Osteocyte (in vitro differentiated cells): ENCODE data around the gene SECISBP2. TPM values are rescaled to one million over a fixed set of nuclear protein-coding genes. Genes with fewer than 3 reads are reported as not detected.

Source experiments
- DNase-seq: peaks from one replicate; pipeline ENCODE4 v3.0.0; 2021; ENCODE audit warnings: mixed read lengths; ENCODE audit not compliant: unreplicated experiment; ENCODE audit errors: extremely low spot score
- H3K27ac Mint-ChIP-seq: one replicate; pipeline ENCODE4 v1.8.0; 2021; ENCODE audit warnings: mild to moderate bottlenecking, mixed read lengths; ENCODE audit not compliant: unreplicated experiment
- H3K27me3 Mint-ChIP-seq: one replicate; pipeline ENCODE4 v1.8.0; 2021; ENCODE audit warnings: mixed read lengths; ENCODE audit not compliant: unreplicated experiment
- H3K36me3 Mint-ChIP-seq: one replicate; pipeline ENCODE4 v1.8.0; 2021; ENCODE audit warnings: mixed read lengths; ENCODE audit not compliant: unreplicated experiment
- H3K4me1 Mint-ChIP-seq: one replicate; pipeline ENCODE4 v1.8.0; 2021; ENCODE audit warnings: mixed read lengths; ENCODE audit not compliant: unreplicated experiment
- H3K4me3 Mint-ChIP-seq: one replicate; pipeline ENCODE4 v1.8.0; 2021; ENCODE audit warnings: mild to moderate bottlenecking, moderate library complexity, mixed read lengths; ENCODE audit not compliant: unreplicated experiment
- H3K9me3 Mint-ChIP-seq: one replicate; pipeline ENCODE4 v1.8.0; 2021; ENCODE audit warnings: mixed read lengths; ENCODE audit not compliant: unreplicated experiment
- total RNA-seq: library from RNA; stranded (reverse); gene quantifications from 2 replicates; pipeline ENCODE4 v1.2.1, GENCODE V29; 2021
- TF ChIP-seq, protein P1 (sequence below): fragments of 200-600 bp; sonication (generic); IDR thresholded peaks from 2 replicates; pipeline ENCODE4 v1.5.0; 2021; ENCODE audit warnings: antibody characterized with exemption, mild to moderate bottlenecking, moderate library complexity

The SECISBP2 gene
- total RNA-seq, 1 donor from 2014 or later = 31.5 TPM

DNA sequence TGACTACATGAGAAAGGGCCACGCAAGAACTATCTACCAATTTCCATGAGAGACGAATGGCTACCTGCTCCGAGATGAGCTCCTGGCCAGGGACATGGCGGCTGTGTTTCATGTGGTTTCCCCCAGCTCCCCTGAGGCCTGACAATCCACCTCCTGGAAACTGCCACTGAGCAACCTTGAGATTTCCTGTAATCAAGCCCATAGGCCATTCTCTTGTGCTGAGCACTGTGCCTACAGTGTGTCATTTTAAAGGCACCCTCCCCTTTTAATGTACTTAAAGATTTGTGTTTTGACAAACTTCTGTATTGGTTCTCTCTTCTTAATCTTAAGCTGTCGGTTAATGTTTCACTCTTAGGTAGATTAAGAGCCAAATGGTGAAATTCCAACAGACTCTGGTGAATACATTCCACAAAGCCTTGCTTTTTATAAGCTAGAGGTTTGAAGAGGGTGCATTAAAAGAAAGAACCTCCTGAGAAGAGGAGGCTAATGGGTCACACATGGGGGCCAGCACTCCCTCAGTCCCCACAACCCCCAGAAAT, 72.3 kb downstream of the SECISBP2 start:
- Mint-ChIP-seq H3K27ac (no peak overlapping the region), H3K4me1 (no peaks in the 10 kb centered on the region)

DNA sequence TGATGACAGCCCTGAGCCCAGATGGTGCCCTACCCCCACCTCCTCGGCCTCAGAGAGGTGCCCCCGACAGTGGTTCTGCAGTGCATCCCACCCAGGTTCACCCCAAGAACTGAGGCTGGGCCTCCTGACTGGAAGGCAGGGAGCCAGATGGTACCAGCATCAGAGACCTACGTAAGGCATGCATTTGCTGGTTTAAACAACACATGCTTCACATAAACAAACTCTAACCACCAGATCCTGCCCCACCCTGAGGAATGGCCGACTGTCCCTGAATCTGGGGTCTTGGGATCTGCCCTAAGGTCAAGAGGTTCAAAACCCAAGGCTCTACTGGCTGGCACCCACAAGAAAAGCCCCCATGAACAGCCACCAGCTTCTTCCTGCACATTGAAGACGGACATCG, 73.3 kb downstream of the SECISBP2 start:
- H3K36me3 Mint-ChIP-seq = no peaks in the 10 kb centered on the region
- TF ChIP-seq, protein P1, sequence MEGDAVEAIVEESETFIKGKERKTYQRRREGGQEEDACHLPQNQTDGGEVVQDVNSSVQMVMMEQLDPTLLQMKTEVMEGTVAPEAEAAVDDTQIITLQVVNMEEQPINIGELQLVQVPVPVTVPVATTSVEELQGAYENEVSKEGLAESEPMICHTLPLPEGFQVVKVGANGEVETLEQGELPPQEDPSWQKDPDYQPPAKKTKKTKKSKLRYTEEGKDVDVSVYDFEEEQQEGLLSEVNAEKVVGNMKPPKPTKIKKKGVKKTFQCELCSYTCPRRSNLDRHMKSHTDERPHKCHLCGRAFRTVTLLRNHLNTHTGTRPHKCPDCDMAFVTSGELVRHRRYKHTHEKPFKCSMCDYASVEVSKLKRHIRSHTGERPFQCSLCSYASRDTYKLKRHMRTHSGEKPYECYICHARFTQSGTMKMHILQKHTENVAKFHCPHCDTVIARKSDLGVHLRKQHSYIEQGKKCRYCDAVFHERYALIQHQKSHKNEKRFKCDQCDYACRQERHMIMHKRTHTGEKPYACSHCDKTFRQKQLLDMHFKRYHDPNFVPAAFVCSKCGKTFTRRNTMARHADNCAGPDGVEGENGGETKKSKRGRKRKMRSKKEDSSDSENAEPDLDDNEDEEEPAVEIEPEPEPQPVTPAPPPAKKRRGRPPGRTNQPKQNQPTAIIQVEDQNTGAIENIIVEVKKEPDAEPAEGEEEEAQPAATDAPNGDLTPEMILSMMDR = no peak
- H3K9me3 Mint-ChIP-seq = no peaks in the 10 kb centered on the region
- H3K4me1 Mint-ChIP-seq = no peaks in the 10 kb centered on the region
- no peak overlapping the region for H3K27ac Mint-ChIP-seq
- DNase-seq = no peak
- no peak overlapping the region for H3K4me3 Mint-ChIP-seq
- H3K27me3 Mint-ChIP-seq = no peaks in the 10 kb centered on the region

More for the DNA sequence above, 72.3 kb downstream of the SECISBP2 start:
- peaks cover 5% of the 10 kb centered on the region for H3K36me3 Mint-ChIP-seq
- TF ChIP-seq, protein P1 = no peak
- H3K9me3 Mint-ChIP-seq = no peaks in the 10 kb centered on the region
- DNase-seq = no peak
- H3K27me3 Mint-ChIP-seq = no peaks in the 10 kb centered on the region
- H3K4me3 Mint-ChIP-seq = no peak overlapping the region

DNA sequence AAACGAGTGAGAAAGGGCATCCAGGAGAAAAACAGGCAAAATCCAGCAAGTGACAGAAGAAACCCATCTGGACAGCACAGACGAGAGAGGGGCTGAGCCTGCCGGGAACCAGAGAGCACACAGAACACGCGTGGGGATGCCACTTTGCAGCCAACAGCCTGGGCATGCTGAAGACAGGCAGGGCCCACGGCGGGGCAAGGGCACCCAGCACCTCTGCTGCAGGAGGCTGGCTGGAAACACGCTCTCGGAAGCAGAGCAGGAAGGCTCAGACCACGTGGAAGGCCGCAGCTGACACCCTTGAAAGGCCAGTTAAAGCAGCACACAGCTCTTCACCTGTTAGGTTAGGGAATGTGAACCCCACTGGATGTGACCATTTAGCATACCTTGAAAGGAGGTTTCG, 76.1 kb downstream of the SECISBP2 start:
- Mint-ChIP-seq H3K36me3 (no peaks in the 10 kb centered on the region), H3K27ac (no peak overlapping the region), H3K4me3 (no peak overlapping the region), H3K9me3 (no peaks in the 10 kb centered on the region), H3K27me3 (no peaks in the 10 kb centered on the region), H3K4me1 (no peaks in the 10 kb centered on the region)
- no peak for DNase-seq
- TF ChIP-seq, protein P1 = no peak

DNA sequence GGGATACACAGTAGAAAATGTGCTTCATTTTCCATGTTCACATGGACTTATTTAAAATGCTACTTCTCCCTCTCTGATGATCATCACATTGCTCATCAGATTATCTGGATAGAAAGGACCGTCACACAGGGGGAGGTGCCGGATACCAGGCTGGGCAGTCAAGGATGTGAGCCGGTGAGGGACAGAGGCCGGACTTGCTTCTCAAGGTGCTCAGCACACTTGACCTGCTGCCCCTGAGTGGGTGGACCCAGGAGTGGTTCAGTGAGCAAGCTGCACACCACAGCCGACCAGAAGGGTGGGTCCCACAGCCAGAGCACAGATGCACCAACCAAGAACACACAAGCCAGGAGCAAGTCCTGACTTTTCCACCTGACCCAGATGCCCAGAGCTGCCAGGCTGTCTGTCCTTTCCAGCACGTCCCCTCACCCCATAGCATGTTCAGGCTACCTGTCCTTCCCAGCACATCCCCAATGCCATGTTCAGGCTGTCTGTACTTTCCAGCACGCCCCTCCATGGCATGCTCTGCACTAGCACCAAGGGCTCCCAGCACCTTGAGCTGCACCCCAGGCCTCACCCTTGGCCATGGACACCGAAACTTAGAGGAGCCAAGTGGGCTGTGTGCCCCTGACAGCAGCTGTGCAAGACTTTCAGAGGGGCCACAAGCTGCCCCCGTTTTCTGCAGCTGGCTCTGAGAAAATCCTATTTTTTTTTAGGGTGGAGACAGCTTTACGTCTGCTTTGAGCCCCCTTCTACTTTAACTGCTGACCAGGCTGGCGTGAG, 77.8 kb downstream of the SECISBP2 start:
- TF ChIP-seq, protein P1 = no peak
- Mint-ChIP-seq H3K4me1 (no peaks in the 10 kb centered on the region), H3K27ac (no peak overlapping the region), H3K9me3 (no peaks in the 10 kb centered on the region), H3K4me3 (no peak overlapping the region), H3K36me3 (no peaks in the 10 kb centered on the region), H3K27me3 (no peaks in the 10 kb centered on the region)
- DNase-seq = no peak

DNA sequence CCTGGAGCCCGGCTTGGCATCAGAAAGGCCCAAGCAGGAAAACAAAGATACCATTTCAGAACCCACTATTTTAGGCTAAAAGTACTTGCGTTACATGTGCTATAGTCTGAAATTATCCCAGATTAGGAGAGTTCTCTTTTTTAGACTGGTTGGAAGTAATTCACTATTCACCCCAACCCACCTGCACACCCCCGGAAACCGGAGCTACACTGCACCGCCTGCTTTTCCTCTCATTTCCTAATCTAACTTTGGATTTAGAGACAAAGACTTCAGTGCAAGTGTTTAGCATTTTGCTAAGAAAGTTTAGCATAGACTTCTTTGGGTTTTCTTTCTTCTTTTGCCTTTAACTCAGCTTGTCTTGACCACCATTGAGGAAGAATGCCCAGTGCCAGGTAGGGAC, 79.2 kb downstream of the SECISBP2 start:
- Mint-ChIP-seq H3K9me3 (no peaks in the 10 kb centered on the region), H3K4me1 (no peaks in the 10 kb centered on the region), H3K4me3 (no peak overlapping the region), H3K27ac (no peak overlapping the region), H3K27me3 (no peaks in the 10 kb centered on the region), H3K36me3 (no peaks in the 10 kb centered on the region)
- TF ChIP-seq, protein P1 = no peak
- DNase-seq = no peak
